Skeletal muscle satellite cell (primary cell): ENCODE measurements around the gene SLC39A2. TPM values are rescaled to one million over a fixed set of nuclear protein-coding genes. Genes with fewer than 3 reads are reported as not detected.
A peak's percentile ranks its signal among the peaks of the same experiment; 100 is the strongest.
"Not testable (repeated sequence)": the region's sequence is repeated elsewhere in the genome, so short reads cannot be mapped to it uniquely, and the experiment has no call there.

Experiments used
- H3K27me3 ChIP-seq: 2 replicates; pipeline ENCODE4 v1.7.0; 2013; ENCODE audit warnings: low read length; ENCODE audit not compliant: control insufficient read depth, insufficient read depth
- H3K36me3 ChIP-seq: 2 replicates; pipeline ENCODE4 v1.7.0; 2013; ENCODE audit warnings: mild to moderate bottlenecking, control low read depth, low read length; ENCODE audit not compliant: insufficient read depth
- H3K4me1 ChIP-seq: 2 replicates; pipeline ENCODE4 v1.7.0; 2013; ENCODE audit warnings: low read length; ENCODE audit not compliant: control insufficient read depth, insufficient read depth
- H3K4me2 ChIP-seq: 2 replicates; pipeline ENCODE4 v1.7.0; 2013; ENCODE audit warnings: mild to moderate bottlenecking, low read length
- H3K4me3 ChIP-seq: 2 replicates; pipeline ENCODE4 v1.7.0; 2013; ENCODE audit warnings: low read length
- H3K9ac ChIP-seq: 2 replicates; pipeline ENCODE4 v1.7.0; 2013; ENCODE audit warnings: mild to moderate bottlenecking, low read depth, low read length, moderate library complexity
- H3K9me3 ChIP-seq: replicated peaks from 2 replicates; pipeline ENCODE4 v1.7.0; 2013; ENCODE audit warnings: mild to moderate bottlenecking, control low read depth, low read length
- small RNA-seq: library from RNA; depleted of rRNA; stranded (forward); fragments of <200 nt; gene quantifications from one replicate; pipeline ENCODE3, GENCODE V24; 2012

SLC39A2 gene

DNA sequence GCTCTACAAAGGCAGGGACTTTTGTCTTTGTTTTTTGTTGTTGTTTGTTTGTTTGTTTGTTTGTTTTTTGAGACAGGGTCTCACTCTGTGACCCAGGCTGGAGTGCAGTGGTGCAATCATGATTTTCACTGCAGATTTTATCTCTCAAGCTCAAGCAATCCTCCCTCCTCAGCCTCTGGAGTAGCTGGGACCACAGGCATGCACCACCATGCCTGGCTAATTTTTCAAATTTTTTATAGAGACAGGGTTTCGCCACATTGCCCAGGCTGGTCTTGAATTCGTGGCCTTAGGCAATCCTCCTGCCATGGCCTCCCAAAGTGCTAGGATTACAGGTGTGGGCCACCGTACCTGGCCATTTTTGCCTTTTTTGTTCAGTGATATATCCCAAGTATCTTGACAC lies 41.8 kb downstream of the SLC39A2 start:
- H3K4me2 ChIP-seq, H3K9ac ChIP-seq, H3K9me3 ChIP-seq, H3K4me3 ChIP-seq, H3K36me3 ChIP-seq: not testable (repeated sequence)
- peaks cover 40% of the 10 kb centered on the region for H3K4me1 ChIP-seq
- H3K27me3 ChIP-seq: peaks cover 42% of the 10 kb centered on the region

DNA sequence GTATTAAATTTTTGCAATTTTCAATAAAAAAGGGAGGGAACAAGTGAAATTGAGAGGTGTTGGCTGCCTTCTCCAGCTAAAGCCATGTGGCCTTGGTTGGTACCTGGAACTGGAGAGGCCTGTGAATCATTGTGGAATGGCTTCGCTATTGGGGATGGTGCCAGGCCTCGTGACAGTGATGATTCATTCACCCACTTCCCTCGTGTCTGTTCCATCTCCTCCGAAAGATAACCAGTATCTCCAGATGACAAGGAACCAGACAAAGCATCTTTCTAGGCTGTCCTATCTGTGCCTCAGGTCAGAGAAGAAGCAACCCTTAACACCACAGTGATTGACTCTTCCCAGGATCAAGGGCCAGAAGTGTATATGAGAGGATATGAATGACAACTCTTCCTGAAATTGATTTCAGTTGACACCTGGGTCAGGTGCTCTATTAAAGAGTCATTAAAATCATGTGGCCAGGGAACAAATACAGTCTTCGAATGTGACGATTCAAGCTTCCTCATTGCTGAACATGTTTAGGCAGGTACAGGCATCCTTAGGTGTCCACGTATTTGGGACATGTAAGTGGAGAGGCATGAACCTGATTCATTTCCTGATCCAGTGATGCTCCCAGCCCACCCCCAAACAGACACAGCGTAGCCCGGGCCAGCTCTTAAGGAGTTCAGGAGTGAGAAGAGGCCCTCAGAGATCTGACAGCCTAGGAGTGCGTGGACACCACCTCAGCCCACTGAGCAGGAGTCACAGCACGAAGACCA lies 42.8 kb downstream of the SLC39A2 start, which contains the start of gene RNASE7:
RNASE7 (plus strand) TSS at position 687 of the 758 bp plus-strand sequence. CDS start 631 bp downstream, outside the sequence.
- no peaks in the 10 kb centered on the region for H3K9me3 ChIP-seq
- peaks cover 38% of the 10 kb centered on the region for H3K27me3 ChIP-seq
- no peak within 1 kb of the TSS for H3K9ac ChIP-seq
- H3K4me1 ChIP-seq: peaks cover 40% of the 10 kb centered on the region
- no peaks in the 10 kb centered on the region for H3K36me3 ChIP-seq
- H3K4me2 ChIP-seq: peak within 1 kb of the TSS; percentile 21
- H3K4me3 ChIP-seq: no peak within 1 kb of the TSS

GRCh38 chr14:21042918-21043317 lies 43.8 kb downstream of the SLC39A2 start:
- peaks cover 38% of the 10 kb centered on the region for H3K27me3 ChIP-seq
- H3K9me3 ChIP-seq: no peaks in the 10 kb centered on the region
- peaks cover 40% of the 10 kb centered on the region for H3K4me1 ChIP-seq
- H3K4me3 ChIP-seq: no peak overlapping the region
- H3K4me2 ChIP-seq: peak overlapping the region; percentile 21
- no peak overlapping the region for H3K9ac ChIP-seq
- H3K36me3 ChIP-seq: no peaks in the 10 kb centered on the region

- peaks cover 32% of the 10 kb centered on the region for H3K27me3 ChIP-seq
- no peak overlapping the region for H3K9ac ChIP-seq
- H3K36me3 ChIP-seq: no peaks in the 10 kb centered on the region
- H3K4me3 ChIP-seq: no peak overlapping the region
- peaks cover 40% of the 10 kb centered on the region for H3K4me1 ChIP-seq
- no peaks in the 10 kb centered on the region for H3K9me3 ChIP-seq
- H3K4me2 ChIP-seq: peak overlapping the region; percentile 21
These were observed 44.4 kb downstream of the SLC39A2 start for GRCh38 chr14:21043387-21043973.

DNA sequence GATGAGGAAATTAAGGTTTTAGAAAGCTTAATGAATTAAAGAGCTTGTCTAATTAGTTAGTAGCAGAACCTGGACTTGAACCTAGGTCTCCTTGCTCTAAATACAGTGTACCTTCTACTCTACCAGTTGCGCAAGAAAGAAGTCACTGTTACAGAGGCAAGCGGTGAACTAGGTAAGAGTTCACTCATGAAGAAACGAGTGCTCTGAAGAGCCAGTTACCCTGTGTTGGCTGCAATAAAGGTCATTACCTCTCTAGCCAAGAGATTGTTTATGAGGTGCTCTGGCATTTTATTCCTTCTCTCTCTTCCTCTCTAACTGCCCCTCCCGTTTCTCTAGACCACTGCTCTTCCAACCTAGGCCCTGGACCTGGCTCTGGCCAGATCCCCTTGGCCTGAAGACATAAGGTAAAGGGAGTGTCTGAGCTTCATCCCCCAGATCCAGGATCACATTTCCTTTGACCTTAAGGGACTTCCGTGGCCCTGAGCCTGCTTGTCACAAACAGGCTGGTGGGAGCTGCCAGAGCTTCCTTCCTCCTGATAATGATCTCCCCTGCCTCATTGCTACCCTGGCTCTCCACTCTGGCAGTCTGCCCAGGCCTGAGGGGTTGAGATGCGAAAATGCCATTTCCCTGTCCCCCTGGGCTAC lies 45.0 kb downstream of the SLC39A2 start:
- no peaks in the 10 kb centered on the region for H3K36me3 ChIP-seq
- no peak overlapping the region for H3K4me2 ChIP-seq
- no peak overlapping the region for H3K9ac ChIP-seq
- H3K4me3 ChIP-seq: no peak overlapping the region
- peaks cover 29% of the 10 kb centered on the region for H3K27me3 ChIP-seq
- H3K9me3 ChIP-seq: no peaks in the 10 kb centered on the region
- H3K4me1 ChIP-seq: peaks cover 38% of the 10 kb centered on the region

DNA sequence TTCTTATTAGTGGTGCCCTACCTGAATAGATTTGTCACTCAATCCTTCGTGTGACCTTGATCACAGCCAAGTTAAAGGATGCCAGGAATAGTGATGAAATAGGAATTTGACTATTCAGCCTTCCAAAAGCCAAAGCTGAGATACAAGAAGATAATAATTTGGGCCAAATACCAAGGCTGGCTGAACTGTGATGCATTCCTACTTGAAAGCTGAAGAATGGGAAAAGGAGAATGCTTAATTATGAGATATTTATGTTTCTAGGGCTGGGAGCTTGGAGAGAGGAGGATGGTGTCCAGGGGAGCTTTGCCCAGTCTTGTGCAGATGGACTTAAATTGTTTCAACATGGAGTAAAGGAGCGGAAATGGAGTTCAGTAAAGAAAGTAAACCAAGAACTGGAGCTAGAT lies 48.3 kb downstream of the SLC39A2 start:
- H3K27me3 ChIP-seq: peaks cover 35% of the 10 kb centered on the region
- H3K4me2 ChIP-seq: no peak overlapping the region
- no peak overlapping the region for H3K4me3 ChIP-seq
- no peak overlapping the region for H3K9ac ChIP-seq
- no peaks in the 10 kb centered on the region for H3K36me3 ChIP-seq
- H3K4me1 ChIP-seq: peaks cover 19% of the 10 kb centered on the region
- H3K9me3 ChIP-seq: no peaks in the 10 kb centered on the region

DNA sequence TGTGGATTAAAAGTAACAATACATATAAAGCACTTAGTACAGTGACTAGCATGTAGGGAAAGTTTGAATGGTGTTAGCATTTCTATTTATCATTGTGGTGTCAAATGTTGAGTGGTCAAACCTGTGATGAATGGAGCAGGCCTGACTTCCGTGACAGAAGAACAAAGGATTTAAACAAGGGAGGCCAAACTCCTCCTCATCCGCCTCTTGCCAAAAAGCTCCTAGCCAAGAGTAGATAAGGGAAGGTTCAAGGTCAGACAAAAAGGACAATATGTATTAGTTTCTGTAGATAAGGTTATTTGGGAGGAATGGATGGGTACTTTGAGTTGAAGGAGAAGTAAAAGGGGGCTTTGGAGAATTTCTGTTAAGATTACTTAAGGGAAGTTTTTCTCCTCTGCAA lies 49.5 kb downstream of the SLC39A2 start:
- no peaks in the 10 kb centered on the region for H3K36me3 ChIP-seq
- no peaks in the 10 kb centered on the region for H3K9me3 ChIP-seq
- H3K27me3 ChIP-seq: peaks cover 24% of the 10 kb centered on the region
- no peak overlapping the region for H3K9ac ChIP-seq
- H3K4me2 ChIP-seq: no peak overlapping the region
- H3K4me3 ChIP-seq: no peak overlapping the region
- H3K4me1 ChIP-seq: peaks cover 6% of the 10 kb centered on the region

- Histone ChIP-seq H3K9ac (no peak overlapping the region), H3K4me2 (peak overlapping the region; percentile 64), H3K9me3 (no peaks in the 10 kb centered on the region), H3K4me3 (no peak overlapping the region), H3K27me3 (peaks cover 20% of the 10 kb centered on the region), H3K4me1 (peaks cover 4% of the 10 kb centered on the region), H3K36me3 (no peaks in the 10 kb centered on the region)
These were observed 50.2 kb downstream of the SLC39A2 start for GRCh38 chr14:21049271-21049673.

GRCh38 chr14:21050597-21050996 lies 51.5 kb downstream of the SLC39A2 start:
- H3K9me3 ChIP-seq: no peaks in the 10 kb centered on the region
- H3K4me2 ChIP-seq: no peak overlapping the region
- H3K36me3 ChIP-seq: no peaks in the 10 kb centered on the region
- no peak overlapping the region for H3K4me3 ChIP-seq
- peaks cover 7% of the 10 kb centered on the region for H3K27me3 ChIP-seq
- peaks cover 4% of the 10 kb centered on the region for H3K4me1 ChIP-seq
- H3K9ac ChIP-seq: no peak overlapping the region

Small RNA genes within 50 kb of the gene (small RNA-seq; reads per million reads assigned to genes)
- gene RN7SL189P: not detected
